ENCODE results near the gene CHRM1.

CHRM1 gene

DNA sequence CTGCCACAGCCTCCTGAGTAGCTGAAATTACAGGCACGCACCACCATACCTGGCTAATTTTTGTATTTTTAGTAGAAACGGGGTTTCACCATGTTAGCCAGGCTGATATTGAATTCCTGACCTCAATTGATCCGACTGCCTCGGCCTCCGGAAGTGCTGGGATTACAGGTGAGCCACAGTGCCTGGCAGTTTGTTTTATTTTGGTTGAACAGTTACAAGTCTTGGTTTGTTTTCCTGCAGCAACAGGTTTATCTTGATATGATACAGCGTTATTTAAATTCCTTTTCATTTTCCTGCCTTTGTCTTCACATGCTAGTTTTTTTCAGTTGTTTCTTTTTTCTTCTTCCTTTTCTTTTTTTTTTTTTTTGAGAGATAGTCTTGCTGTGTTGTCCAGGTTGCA, 44.5 kb downstream of the CHRM1 start:
- H3K4me2 ChIP-seq (ENCODE audit: low read depth, low read length), result no peak overlapping the region
- no peak for DNase-seq
- peaks cover under 1% of the 10 kb centered on the region; the same call in 1 of the 2 replicates for H3K36me3 ChIP-seq (replicated peaks; ENCODE audit: insufficient read depth, low read length)
- H3K27ac ChIP-seq (ENCODE audit: low read length), result no peak overlapping the region
- peaks cover 18% of the 10 kb centered on the region for H3F3A ChIP-seq (ENCODE audit: insufficient read depth, low read length)
- H3K27me3 ChIP-seq (replicated peaks; ENCODE audit: insufficient read depth, low read length), result no peaks in the 10 kb centered on the region
- H4K20me1 ChIP-seq (ENCODE audit: insufficient read depth, low read length), result no peaks in the 10 kb centered on the region
- no peak for TF ChIP-seq EZH2phosphoT487 (IDR thresholded peaks at IDR 0.05; ENCODE audit: low read length)
- TF ChIP-seq, protein P1, sequence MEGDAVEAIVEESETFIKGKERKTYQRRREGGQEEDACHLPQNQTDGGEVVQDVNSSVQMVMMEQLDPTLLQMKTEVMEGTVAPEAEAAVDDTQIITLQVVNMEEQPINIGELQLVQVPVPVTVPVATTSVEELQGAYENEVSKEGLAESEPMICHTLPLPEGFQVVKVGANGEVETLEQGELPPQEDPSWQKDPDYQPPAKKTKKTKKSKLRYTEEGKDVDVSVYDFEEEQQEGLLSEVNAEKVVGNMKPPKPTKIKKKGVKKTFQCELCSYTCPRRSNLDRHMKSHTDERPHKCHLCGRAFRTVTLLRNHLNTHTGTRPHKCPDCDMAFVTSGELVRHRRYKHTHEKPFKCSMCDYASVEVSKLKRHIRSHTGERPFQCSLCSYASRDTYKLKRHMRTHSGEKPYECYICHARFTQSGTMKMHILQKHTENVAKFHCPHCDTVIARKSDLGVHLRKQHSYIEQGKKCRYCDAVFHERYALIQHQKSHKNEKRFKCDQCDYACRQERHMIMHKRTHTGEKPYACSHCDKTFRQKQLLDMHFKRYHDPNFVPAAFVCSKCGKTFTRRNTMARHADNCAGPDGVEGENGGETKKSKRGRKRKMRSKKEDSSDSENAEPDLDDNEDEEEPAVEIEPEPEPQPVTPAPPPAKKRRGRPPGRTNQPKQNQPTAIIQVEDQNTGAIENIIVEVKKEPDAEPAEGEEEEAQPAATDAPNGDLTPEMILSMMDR (IDR thresholded peaks at IDR 0.05; ENCODE audit: low read length), result no peak
- no peak for TF ChIP-seq EZH2 (optimal IDR thresholded peaks at IDR 0.05; ENCODE audit: low read depth, low read length)
- H3K9me3 ChIP-seq (replicated peaks; ENCODE audit: insufficient read depth, low read length), result no peaks in the 10 kb centered on the region
- no peaks in the 10 kb centered on the region for H3K9me2 ChIP-seq (replicated peaks; ENCODE audit: insufficient read depth, low read length)
- peaks cover 5% of the 10 kb centered on the region; the same call in 1 of the 2 replicates for H3K4me1 ChIP-seq (ENCODE audit: low read length)
- no peak overlapping the region for H3K9ac ChIP-seq (ENCODE audit: low read length)
- H3K79me2 ChIP-seq (ENCODE audit: low read length), result peaks cover 24% of the 10 kb centered on the region
- no peak overlapping the region for H2AFZ ChIP-seq (ENCODE audit: low read length)
- H3K4me3 ChIP-seq (ENCODE audit: low read length), result no peak overlapping the region

DNA sequence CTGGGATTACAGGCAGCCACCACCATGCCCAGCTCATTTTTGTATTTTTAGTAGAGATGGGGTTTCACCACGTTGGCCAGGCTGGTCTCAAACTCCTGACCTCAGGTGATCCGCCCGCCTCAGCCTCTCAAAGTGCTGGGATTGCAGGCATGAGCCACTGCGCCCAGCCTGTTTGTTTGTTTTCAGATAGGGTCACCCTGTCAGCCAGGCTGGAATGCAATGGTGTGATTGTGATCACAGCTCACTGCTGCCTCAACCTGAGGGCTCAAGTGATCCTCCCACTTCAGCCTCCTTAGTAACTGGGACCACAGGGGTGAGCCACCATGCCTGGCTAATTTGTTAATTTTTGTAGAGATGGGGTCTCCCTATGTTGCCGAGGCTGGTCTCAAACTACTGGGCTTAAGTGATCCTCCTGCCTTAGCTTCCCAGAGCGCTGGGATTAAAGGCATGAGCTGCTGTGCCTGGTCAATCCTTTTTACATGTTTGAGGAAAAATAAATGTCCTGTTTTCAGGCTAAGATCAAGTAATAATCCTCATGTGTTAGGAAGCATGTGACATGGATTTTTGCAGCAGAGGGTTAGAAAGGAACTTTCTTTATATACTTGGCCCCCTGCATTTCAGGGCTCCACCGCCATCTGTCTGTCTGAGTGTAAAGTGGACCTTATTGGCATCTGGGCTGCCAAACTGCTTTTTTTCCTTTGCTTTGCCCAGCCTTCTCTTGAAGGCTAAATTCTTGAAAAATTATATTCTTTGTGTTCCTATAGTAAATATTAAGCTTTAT, 45.3 kb downstream of the CHRM1 start:
- no peaks in the 10 kb centered on the region for H3K9me2 ChIP-seq (replicated peaks; ENCODE audit: insufficient read depth, low read length)
- H3K27me3 ChIP-seq (replicated peaks; ENCODE audit: insufficient read depth, low read length), result no peaks in the 10 kb centered on the region
- peaks cover 5% of the 10 kb centered on the region; the same call in 1 of the 2 replicates for H3K4me1 ChIP-seq (ENCODE audit: low read length)
- no peak for DNase-seq
- H3K79me2 ChIP-seq (ENCODE audit: low read length), result peaks cover 16% of the 10 kb centered on the region
- no peaks in the 10 kb centered on the region for H3K9me3 ChIP-seq (replicated peaks; ENCODE audit: insufficient read depth, low read length)
- TF ChIP-seq EZH2phosphoT487 (IDR thresholded peaks at IDR 0.05; ENCODE audit: low read length) (no peak), EZH2 (optimal IDR thresholded peaks at IDR 0.05; ENCODE audit: low read depth, low read length) (no peak)
- TF ChIP-seq, protein P1 (IDR thresholded peaks at IDR 0.05; ENCODE audit: low read length), result no peak
- H3K9ac ChIP-seq (ENCODE audit: low read length), result no peak overlapping the region
- no peaks in the 10 kb centered on the region for H3K36me3 ChIP-seq (replicated peaks; ENCODE audit: insufficient read depth, low read length)
- H3F3A ChIP-seq (ENCODE audit: insufficient read depth, low read length), result peaks cover 12% of the 10 kb centered on the region
- H3K27ac ChIP-seq (ENCODE audit: low read length), result no peak overlapping the region
- H4K20me1 ChIP-seq (ENCODE audit: insufficient read depth, low read length), result no peaks in the 10 kb centered on the region
- H3K4me2 ChIP-seq (ENCODE audit: low read depth, low read length), result no peak overlapping the region
- H3K4me3 ChIP-seq (ENCODE audit: low read length), result no peak overlapping the region
- no peak overlapping the region for H2AFZ ChIP-seq (ENCODE audit: low read length)

DNA sequence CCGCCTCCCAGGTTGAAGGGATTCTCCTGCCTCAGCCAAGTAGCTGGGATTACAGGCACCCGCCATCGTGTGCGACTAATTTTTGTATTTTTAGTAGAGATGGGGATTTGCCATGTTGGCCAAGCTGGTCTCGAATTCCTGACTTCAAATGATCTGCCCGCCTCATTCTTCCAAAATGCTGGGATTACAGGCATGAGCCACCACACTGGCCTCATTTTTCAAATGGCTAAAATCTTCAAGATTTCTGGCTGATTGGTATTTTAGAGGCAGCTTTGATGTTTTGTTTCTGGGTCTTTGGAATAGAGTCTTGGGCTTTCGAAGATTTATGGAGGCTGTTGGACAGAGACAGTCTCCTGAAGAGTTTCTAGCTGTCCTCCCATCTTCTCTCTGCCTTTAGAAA, 46.3 kb downstream of the CHRM1 start:
- no peaks in the 10 kb centered on the region for H3K27me3 ChIP-seq (replicated peaks; ENCODE audit: insufficient read depth, low read length)
- no peak overlapping the region for H3K27ac ChIP-seq (ENCODE audit: low read length)
- no peaks in the 10 kb centered on the region for H3K9me3 ChIP-seq (replicated peaks; ENCODE audit: insufficient read depth, low read length)
- peaks cover 2% of the 10 kb centered on the region; the same call in 1 of the 2 replicates for H3K4me1 ChIP-seq (ENCODE audit: low read length)
- 0 out of 2 replicates have a peak, but pooled peaks cover 3% of the 10 kb centered on the region for H3F3A ChIP-seq (ENCODE audit: insufficient read depth, low read length)
- DNase-seq, result no peak
- H3K36me3 ChIP-seq (replicated peaks; ENCODE audit: insufficient read depth, low read length), result no peaks in the 10 kb centered on the region
- TF ChIP-seq EZH2 (optimal IDR thresholded peaks at IDR 0.05; ENCODE audit: low read depth, low read length) (no peak), EZH2phosphoT487 (IDR thresholded peaks at IDR 0.05; ENCODE audit: low read length) (no peak)
- TF ChIP-seq, protein P1 (IDR thresholded peaks at IDR 0.05; ENCODE audit: low read length), result no peak
- no peaks in the 10 kb centered on the region for H3K9me2 ChIP-seq (replicated peaks; ENCODE audit: insufficient read depth, low read length)
- no peak overlapping the region for H2AFZ ChIP-seq (ENCODE audit: low read length)
- peaks cover 10% of the 10 kb centered on the region; the same call in 1 of the 2 replicates for H3K79me2 ChIP-seq (ENCODE audit: low read length)
- H3K9ac ChIP-seq (ENCODE audit: low read length), result no peak overlapping the region
- H3K4me3 ChIP-seq (ENCODE audit: low read length), result no peak overlapping the region
- no peak overlapping the region for H3K4me2 ChIP-seq (ENCODE audit: low read depth, low read length)
- H4K20me1 ChIP-seq (ENCODE audit: insufficient read depth, low read length), result no peaks in the 10 kb centered on the region
